ENCODE measurements around the gene THY1. TPM values are rescaled to one million over a fixed set of nuclear protein-coding genes. Genes with fewer than 3 reads are reported as not detected.

The THY1 gene
- total and polyA plus RNA-seq, 9 of the 15 experiments (the other 6 are each of a cell fraction or from before 2014, with no cell fraction given): 0.07 to 0.40 (median 0.16) TPM; not detected in 5

DNA sequence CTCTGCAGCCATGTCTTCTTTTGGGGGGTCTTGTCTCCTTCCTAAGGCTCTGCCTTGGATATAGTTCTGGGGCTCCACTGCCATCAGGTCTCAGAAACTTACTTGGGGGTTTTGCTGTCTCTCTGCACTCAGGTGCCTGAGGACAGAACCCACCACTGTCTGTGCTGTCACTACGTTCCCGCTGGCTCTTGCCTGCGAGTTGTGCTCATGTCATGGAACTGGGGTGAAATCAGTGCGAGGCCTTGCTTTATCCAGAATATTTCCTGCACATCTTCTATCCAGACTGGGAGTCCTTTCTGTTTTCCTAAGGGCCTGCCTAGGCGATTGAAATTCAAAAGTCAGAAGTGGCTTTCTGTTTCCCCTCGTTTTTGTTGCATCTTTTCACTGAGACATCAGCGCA lies 34.9 kb downstream of the THY1 start:
- H3K79me2 ChIP-seq (ENCODE audit: control insufficient read depth, insufficient read depth, low read length): no peaks in the 10 kb centered on the region
- DNase-seq (ENCODE audit: extremely low read depth in 1 of 4, low spot score in 3 of 4) (peak in 1 of 4 experiments; percentile 4), FAIRE-seq (no peak), ATAC-seq (no peak)
- TF ChIP-seq TGIF2 (CRISPR knock-in tag; IDR thresholded peaks at IDR 0.05): no peak
- TF ChIP-seq CAMTA2 (CRISPR knock-in tag; conservative IDR thresholded peaks at IDR 0.05): no peak
- TF ChIP-seq LEF1 (IDR thresholded peaks at IDR 0.05): no peak
- TF ChIP-seq, protein P1, sequence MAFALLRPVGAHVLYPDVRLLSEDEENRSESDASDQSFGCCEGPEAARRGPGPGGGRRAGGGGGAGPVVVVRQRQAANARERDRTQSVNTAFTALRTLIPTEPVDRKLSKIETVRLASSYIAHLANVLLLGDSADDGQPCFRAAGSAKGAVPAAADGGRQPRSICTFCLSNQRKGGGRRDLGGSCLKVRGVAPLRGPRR (CRISPR knock-in tag; IDR thresholded peaks at IDR 0.05): no peak
- TF ChIP-seq, protein P2, sequence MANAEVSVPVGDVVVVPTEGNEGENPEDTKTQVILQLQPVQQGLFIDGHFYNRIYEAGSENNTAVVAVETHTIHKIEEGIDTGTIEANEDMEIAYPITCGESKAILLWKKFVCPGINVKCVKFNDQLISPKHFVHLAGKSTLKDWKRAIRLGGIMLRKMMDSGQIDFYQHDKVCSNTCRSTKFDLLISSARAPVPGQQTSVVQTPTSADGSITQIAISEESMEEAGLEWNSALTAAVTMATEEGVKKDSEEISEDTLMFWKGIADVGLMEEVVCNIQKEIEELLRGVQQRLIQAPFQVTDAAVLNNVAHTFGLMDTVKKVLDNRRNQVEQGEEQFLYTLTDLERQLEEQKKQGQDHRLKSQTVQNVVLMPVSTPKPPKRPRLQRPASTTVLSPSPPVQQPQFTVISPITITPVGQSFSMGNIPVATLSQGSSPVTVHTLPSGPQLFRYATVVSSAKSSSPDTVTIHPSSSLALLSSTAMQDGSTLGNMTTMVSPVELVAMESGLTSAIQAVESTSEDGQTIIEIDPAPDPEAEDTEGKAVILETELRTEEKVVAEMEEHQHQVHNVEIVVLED (CRISPR knock-in tag; IDR thresholded peaks at IDR 0.05): no peak
- TF ChIP-seq GABPA (tag; conservative IDR thresholded peaks at IDR 0.05; ENCODE audit: low read depth): no peak
- TF ChIP-seq ZNF124 (CRISPR knock-in tag; IDR thresholded peaks at IDR 0.05): no peak
- TF ChIP-seq, protein P3, sequence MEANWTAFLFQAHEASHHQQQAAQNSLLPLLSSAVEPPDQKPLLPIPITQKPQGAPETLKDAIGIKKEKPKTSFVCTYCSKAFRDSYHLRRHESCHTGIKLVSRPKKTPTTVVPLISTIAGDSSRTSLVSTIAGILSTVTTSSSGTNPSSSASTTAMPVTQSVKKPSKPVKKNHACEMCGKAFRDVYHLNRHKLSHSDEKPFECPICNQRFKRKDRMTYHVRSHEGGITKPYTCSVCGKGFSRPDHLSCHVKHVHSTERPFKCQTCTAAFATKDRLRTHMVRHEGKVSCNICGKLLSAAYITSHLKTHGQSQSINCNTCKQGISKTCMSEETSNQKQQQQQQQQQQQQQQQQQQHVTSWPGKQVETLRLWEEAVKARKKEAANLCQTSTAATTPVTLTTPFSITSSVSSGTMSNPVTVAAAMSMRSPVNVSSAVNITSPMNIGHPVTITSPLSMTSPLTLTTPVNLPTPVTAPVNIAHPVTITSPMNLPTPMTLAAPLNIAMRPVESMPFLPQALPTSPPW (CRISPR knock-in tag; IDR thresholded peaks at IDR 0.05): no peak
- TF ChIP-seq FOXA1 (IDR thresholded peaks at IDR 0.05; ENCODE audit: borderline replicate concordance): no peak
- TF ChIP-seq TOE1 (IDR thresholded peaks at IDR 0.05; ENCODE audit: borderline replicate concordance): no peak
- no peak for TF ChIP-seq TOE1 (CRISPR knock-in tag; IDR thresholded peaks at IDR 0.05; ENCODE audit: borderline replicate concordance, low read depth)
- TF ChIP-seq, protein P4, sequence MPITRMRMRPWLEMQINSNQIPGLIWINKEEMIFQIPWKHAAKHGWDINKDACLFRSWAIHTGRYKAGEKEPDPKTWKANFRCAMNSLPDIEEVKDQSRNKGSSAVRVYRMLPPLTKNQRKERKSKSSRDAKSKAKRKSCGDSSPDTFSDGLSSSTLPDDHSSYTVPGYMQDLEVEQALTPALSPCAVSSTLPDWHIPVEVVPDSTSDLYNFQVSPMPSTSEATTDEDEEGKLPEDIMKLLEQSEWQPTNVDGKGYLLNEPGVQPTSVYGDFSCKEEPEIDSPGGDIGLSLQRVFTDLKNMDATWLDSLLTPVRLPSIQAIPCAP (CRISPR knock-in tag; IDR thresholded peaks at IDR 0.05; ENCODE audit: borderline replicate concordance): no peak
- TF ChIP-seq PCBP1 (IDR thresholded peaks at IDR 0.05; ENCODE audit: low read depth, low read length, poor library complexity, severe bottlenecking): no peak
- TF ChIP-seq RAD21 (CRISPR knock-in tag; conservative IDR thresholded peaks at IDR 0.05 in 1 of 2, IDR thresholded peaks at IDR 0.05 in 1 of 2): no peak
- no peaks in the 10 kb centered on the region for H3K36me3 ChIP-seq (ENCODE audit: control insufficient read depth, insufficient read depth, low read length)
- 27% methylated on average over 7 of the region's 7 CpGs for WGBS (ENCODE audit: insufficient coverage, low coverage, missing lambda C conversion rate)
- no peaks in the 10 kb centered on the region for H3K27me3 ChIP-seq (ENCODE audit: control insufficient read depth in 2 of 2, insufficient read depth in 2 of 2, low read length in 2 of 2)
- no peak overlapping the region for H3K4me3 ChIP-seq
- no peak overlapping the region for H2AFZ ChIP-seq (ENCODE audit: low read depth, low read length)
- no peaks in the 10 kb centered on the region for H4K20me1 ChIP-seq (replicated peaks; ENCODE audit: control insufficient read depth, insufficient read depth, low read length)
- no peaks in the 10 kb centered on the region for H3K9me1 ChIP-seq (ENCODE audit: control insufficient read depth, insufficient read depth, low read length)
- ChIA-PET CTCF (ENCODE audit: low intra/inter-chr PET ratio) (interaction anchor here (0.6 kb wide), 1 partner anchor 1681 kb away, joined by 3 read pairs; no protein-coding TSS in a partner anchor), POLR2A (no interaction called here)
- H3K9me3 ChIP-seq (replicated peaks; ENCODE audit: control insufficient read depth, insufficient read depth, low read depth, low read length): no peaks in the 10 kb centered on the region; the same call in 1 of the 2 replicates
- no peaks in the 10 kb centered on the region for H3K4me1 ChIP-seq (replicated peaks in 1 of 2; ENCODE audit: control insufficient read depth in 2 of 2, insufficient read depth in 2 of 2, low read length in 2 of 2)
- H3K4me2 ChIP-seq (ENCODE audit: insufficient read depth, low read length): no peak overlapping the region
- no peak overlapping the region for H3K9ac ChIP-seq (ENCODE audit: insufficient read depth in 1 of 2, low read depth in 2 of 2, low read length in 2 of 2)
- intact Hi-C loops (cut with micrococcal nuclease) (no loop called here), in situ Hi-C loops (cut with MboI) (no loop called here)
- BruUV-seq (replicated peaks): no TSS peak
- no peak overlapping the region for H3K27ac ChIP-seq (ENCODE audit: extremely low read depth, low read depth, low read length)
